NT2/D1 (cell line): ENCODE results near the gene ZNF226.
"Not testable (repeated sequence)": the region's sequence is repeated elsewhere in the genome, so short reads cannot be mapped to it uniquely, and the experiment has no call there.

Experiments used
- DNase-seq: peaks from one replicate; pipeline ENCODE4 v3.0.0-alpha.2; 2011; ENCODE audit warnings: low read depth, low spot score
- H3K27me3 ChIP-seq: 2 replicates; pipeline ENCODE4 v1.6.0; 2011; ENCODE audit warnings: mild to moderate bottlenecking; ENCODE audit not compliant: insufficient read length, insufficient read depth
- H3K36me3 ChIP-seq: 2 replicates; pipeline ENCODE4 v1.6.1; 2011; ENCODE audit warnings: mild to moderate bottlenecking, low read length, mixed read lengths; ENCODE audit not compliant: insufficient read depth, insufficient read length
- H3K4me1 ChIP-seq: 2 replicates; pipeline ENCODE4 v1.5.1; 2011; ENCODE audit not compliant: insufficient read depth, insufficient read length
- H3K4me3 ChIP-seq: 2 replicates; pipeline ENCODE4 v1.5.1; 2011; ENCODE audit warnings: low read depth; ENCODE audit not compliant: insufficient read length
- H3K9ac ChIP-seq: 2 replicates; pipeline ENCODE4 v1.6.0; 2011; ENCODE audit warnings: low read depth; ENCODE audit not compliant: insufficient read length
- H3K9me3 ChIP-seq: 2 replicates; pipeline ENCODE4 v1.5.1; 2011; ENCODE audit warnings: mild to moderate bottlenecking, low read length; ENCODE audit not compliant: insufficient read depth
- SUZ12 ChIP-seq: IDR thresholded peaks from 2 replicates; pipeline ENCODE4 v1.6.1; 2011; ENCODE audit not compliant: insufficient read length, insufficient read depth; ENCODE audit errors: extremely low read depth
- YY1 ChIP-seq: IDR thresholded peaks from 2 replicates; pipeline ENCODE4 v1.6.1; 2011; ENCODE audit not compliant: insufficient read length, insufficient read depth
- ZNF274 ChIP-seq: IDR thresholded peaks from 2 replicates; pipeline ENCODE4 v1.6.1; 2011; ENCODE audit warnings: mild to moderate bottlenecking, low read depth, low read length

The ZNF226 gene

GRCh38 chr19:44164673-44165512 lies at the start of gene ZNF226:
ZNF226 (plus strand) TSS chr19:44165100; CDS start chr19:44170081, 4,981 bp downstream.
- Histone ChIP-seq H3K4me1 (no peaks in the 10 kb centered on the region), H3K36me3 (peaks cover 24% of the 10 kb centered on the region), H3K9me3 (no peaks in the 10 kb centered on the region), H3K27me3 (no peaks in the 10 kb centered on the region), H3K9ac (peak within 1 kb of the TSS; percentile 88), H3K4me3 (peak within 1 kb of the TSS; percentile 85)
- TF ChIP-seq ZNF274 (no peak), YY1 (peak; percentile 72)
- peak; percentile 79 for DNase-seq

GRCh38 chr19:44121162-44121561 lies 43.7 kb upstream of the ZNF226 start:
- H3K9ac ChIP-seq, H3K4me3 ChIP-seq, DNase-seq, H3K9me3 ChIP-seq, H3K27me3 ChIP-seq, H3K4me1 ChIP-seq: not testable (repeated sequence)
- peaks cover 31% of the 10 kb centered on the region for H3K36me3 ChIP-seq

DNA sequence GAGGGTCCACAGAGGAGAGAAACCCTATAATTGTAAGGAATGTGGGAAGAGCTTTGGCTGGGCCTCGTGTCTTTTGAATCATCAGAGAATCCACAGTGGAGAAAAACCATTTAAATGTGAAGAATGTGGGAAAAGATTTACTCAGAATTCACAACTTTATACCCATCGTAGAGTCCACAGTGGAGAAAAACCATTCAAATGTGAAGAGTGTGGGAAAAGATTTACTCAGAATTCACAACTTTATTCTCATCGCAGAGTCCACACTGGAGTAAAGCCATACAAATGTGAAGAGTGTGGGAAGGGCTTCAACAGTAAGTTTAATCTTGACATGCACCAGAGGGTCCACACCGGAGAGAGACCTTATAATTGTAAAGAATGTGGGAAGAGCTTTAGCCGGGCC lies 32.9 kb upstream of the ZNF226 start:
- TF ChIP-seq ZNF274 (no peak), YY1 (no peak), SUZ12 (no peak)
- Histone ChIP-seq H3K9ac (no peak overlapping the region), H3K36me3 (peaks cover 21% of the 10 kb centered on the region), H3K27me3 (no peaks in the 10 kb centered on the region), H3K9me3 (peaks cover 4% of the 10 kb centered on the region; the same call in 1 of the 2 replicates), H3K4me3 (no peak overlapping the region), H3K4me1 (no peaks in the 10 kb centered on the region)
- no peak for DNase-seq

- no peak for DNase-seq
- TF ChIP-seq ZNF274 = no peak
- H3K36me3 ChIP-seq = peaks cover 9% of the 10 kb centered on the region
- H3K9ac ChIP-seq = peak within 1 kb of the TSS; percentile 66
- H3K9me3 ChIP-seq = no peaks in the 10 kb centered on the region
- no peaks in the 10 kb centered on the region for H3K4me1 ChIP-seq
- H3K27me3 ChIP-seq = no peaks in the 10 kb centered on the region
- peak within 1 kb of the TSS; percentile 62 for H3K4me3 ChIP-seq
Observed at GRCh38 chr19:44141191-44142058, 23.5 kb upstream of the ZNF226 start, which contains the start of gene ZNF234. ZNF234 (plus strand) TSS chr19:44141554; CDS start chr19:44144633, 3,079 bp downstream.

- peak overlapping the region; percentile 66 for H3K9ac ChIP-seq
Observed at GRCh38 chr19:44142059-44142433, 22.9 kb upstream of the ZNF226 start.

DNA sequence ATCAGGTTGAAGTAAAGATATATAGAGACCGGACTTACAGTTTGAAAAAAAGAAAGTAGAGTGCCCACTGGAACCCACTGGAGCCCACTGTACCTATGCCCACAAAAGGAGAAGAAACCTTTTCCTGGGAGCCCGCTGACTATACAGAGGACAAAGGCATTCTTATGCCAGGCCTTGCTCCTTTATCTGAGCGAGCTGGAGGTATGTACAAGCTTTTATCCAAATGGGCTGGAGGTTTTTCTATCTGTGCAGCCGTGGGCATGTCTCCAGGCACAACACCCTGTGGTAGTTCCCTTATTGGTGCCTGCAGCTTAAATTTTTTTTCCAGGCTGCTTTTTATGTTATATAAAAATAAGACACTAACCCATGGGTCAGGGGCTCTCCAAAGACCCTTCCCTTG lies 15.1 kb upstream of the ZNF226 start:
- no peak overlapping the region for H3K4me3 ChIP-seq
- no peaks in the 10 kb centered on the region for H3K4me1 ChIP-seq
- DNase-seq = no peak
- no peak overlapping the region for H3K9ac ChIP-seq
- TF ChIP-seq SUZ12 (no peak), ZNF274 (no peak)
- no peaks in the 10 kb centered on the region for H3K27me3 ChIP-seq
- peaks cover 49% of the 10 kb centered on the region for H3K36me3 ChIP-seq
- peaks cover 4% of the 10 kb centered on the region; the same call in 1 of the 2 replicates for H3K9me3 ChIP-seq

More at GRCh38 chr19:44142059-44142433, 22.9 kb upstream of the ZNF226 start:
- Histone ChIP-seq H3K4me3 (peak overlapping the region; percentile 62), H3K36me3 (peaks cover 9% of the 10 kb centered on the region), H3K27me3 (no peaks in the 10 kb centered on the region), H3K9me3 (no peaks in the 10 kb centered on the region), H3K4me1 (no peaks in the 10 kb centered on the region)
- no peak for DNase-seq
- TF ChIP-seq SUZ12 (no peak), ZNF274 (no peak), YY1 (no peak)

- H3K4me1 ChIP-seq = no peaks in the 10 kb centered on the region
- peaks cover 21% of the 10 kb centered on the region for H3K9me3 ChIP-seq
- peaks cover 58% of the 10 kb centered on the region for H3K36me3 ChIP-seq
- DNase-seq = no peak
- TF ChIP-seq SUZ12 (no peak), YY1 (no peak), ZNF274 (no peak)
- no peaks in the 10 kb centered on the region for H3K27me3 ChIP-seq
- H3K9ac ChIP-seq = no peak overlapping the region
- no peak overlapping the region for H3K4me3 ChIP-seq
Observed at GRCh38 chr19:44151491-44151890, 13.4 kb upstream of the ZNF226 start.
